Activated T-cell treated with anti-CD3 and anti-CD28 coated beads, Interleukin-2, amount 50 U/mL, for 72 hours (primary cell): ENCODE measurements around the gene ASIC1. TPM values are rescaled to one million over a fixed set of nuclear protein-coding genes. Genes with fewer than 3 reads are reported as not detected.

Experiments
- ATAC-seq, 2 donors: fragments of 150-1000 bp; cut with Tn5 transposase; replicated peaks in 1 of 2; 2 replicates each; pipeline ENCODE4 v1.10.0; 2021; ENCODE audit warnings: moderate library complexity in 2 of 2, mild to moderate bottlenecking in 1 of 2
- DNase-seq, 2 donors: peaks; one replicate each; pipeline ENCODE4 v3.0.0; 2021 to 2022; ENCODE audit warnings: mixed read lengths in 1 of 2
- H3K27ac Mint-ChIP-seq: one replicate; pipeline ENCODE4 v1.8.0; 2022; ENCODE audit warnings: mild to moderate bottlenecking, moderate library complexity, mixed read lengths
- H3K27me3 Mint-ChIP-seq: one replicate; pipeline ENCODE4 v1.8.0; 2022; ENCODE audit warnings: low read depth, mixed read lengths
- H3K36me3 Mint-ChIP-seq, 2 donors: one replicate each; pipeline ENCODE4 v1.8.0; 2022; ENCODE audit warnings: mixed read lengths in 2 of 2, mild to moderate bottlenecking in 1 of 2; ENCODE audit not compliant: insufficient read depth in 2 of 2
- H3K4me1 Mint-ChIP-seq: one replicate; pipeline ENCODE4 v1.8.0; 2022; ENCODE audit warnings: low read depth, mixed read lengths
- H3K4me3 Mint-ChIP-seq, 2 donors: one replicate each; pipeline ENCODE4 v1.8.0; 2022; ENCODE audit warnings: mild to moderate bottlenecking in 2 of 2, mixed read lengths in 2 of 2, moderate library complexity in 2 of 2
- H3K9me3 Mint-ChIP-seq, 2 donors: one replicate each; pipeline ENCODE4 v1.8.0; 2022; ENCODE audit warnings: mixed read lengths in 2 of 2
- total RNA-seq, 2 donors: library from RNA; stranded (reverse); gene quantifications; one replicate each; pipeline ENCODE4 v1.2.3, GENCODE V29; 2022

ASIC1 gene
- total RNA-seq, 2 donors from 2014 or later: 5.8 to 12.4 TPM

- H3K4me3 Mint-ChIP-seq: peak overlapping the region; percentile 65 to 72
- H3K27me3 Mint-ChIP-seq: peaks cover 16% of the 10 kb centered on the region
- H3K4me1 Mint-ChIP-seq: peaks cover 50% of the 10 kb centered on the region
- H3K36me3 Mint-ChIP-seq: peaks cover 2 to 3% of the 10 kb centered on the region in 2 donors
- peak in 1 of 2 donors; percentile 40 for DNase-seq
- no peak overlapping the region for H3K27ac Mint-ChIP-seq
- no peaks in the 10 kb centered on the region for H3K9me3 Mint-ChIP-seq
- ATAC-seq: peak; percentile 6 to 23
Measured at GRCh38 chr12:50058743-50059312, 1.4 kb downstream of the ASIC1 start.

GRCh38 chr12:50059440-50060119 lies 2.2 kb downstream of the ASIC1 start:
- Mint-ChIP-seq H3K27me3 (peaks cover 16% of the 10 kb centered on the region), H3K9me3 (no peaks in the 10 kb centered on the region), H3K27ac (peak overlapping the region; percentile 27), H3K36me3 (peaks cover 2 to 3% of the 10 kb centered on the region in 2 donors), H3K4me1 (peaks cover 50% of the 10 kb centered on the region), H3K4me3 (peak overlapping the region; percentile 72 to 73)
- DNase-seq (peak; percentile 69 to 90), ATAC-seq (peak; percentile 79 to 83)

- H3K36me3 Mint-ChIP-seq: peaks cover 2 to 3% of the 10 kb centered on the region in 2 donors
- H3K4me3 Mint-ChIP-seq: peak overlapping the region; percentile 72 to 73
- peaks cover 50% of the 10 kb centered on the region for H3K4me1 Mint-ChIP-seq
Measured at GRCh38 chr12:50060120-50060468, 2.7 kb downstream of the ASIC1 start.

GRCh38 chr12:50061171-50061570 lies 3.8 kb downstream of the ASIC1 start:
- H3K36me3 Mint-ChIP-seq: peaks cover 2 to 3% of the 10 kb centered on the region in 2 donors
- H3K27me3 Mint-ChIP-seq: peaks cover 10% of the 10 kb centered on the region
- DNase-seq (no peak), ATAC-seq (no peak)
- peaks cover 43% of the 10 kb centered on the region for H3K4me1 Mint-ChIP-seq
- no peaks in the 10 kb centered on the region for H3K9me3 Mint-ChIP-seq
- H3K27ac Mint-ChIP-seq: no peak overlapping the region
- H3K4me3 Mint-ChIP-seq: no peak overlapping the region

More at GRCh38 chr12:50060120-50060468, 2.7 kb downstream of the ASIC1 start:
- Mint-ChIP-seq H3K9me3 (no peaks in the 10 kb centered on the region), H3K27ac (no peak overlapping the region), H3K27me3 (peaks cover 16% of the 10 kb centered on the region)
- ATAC-seq: peak in 1 of 2 donors; percentile 2
- DNase-seq: no peak

GRCh38 chr12:50061946-50062686 lies 4.7 kb downstream of the ASIC1 start:
- Mint-ChIP-seq H3K4me1 (peaks cover 33% of the 10 kb centered on the region), H3K27me3 (peaks cover under 1% of the 10 kb centered on the region), H3K4me3 (no peak overlapping the region), H3K9me3 (no peaks in the 10 kb centered on the region), H3K27ac (no peak overlapping the region), H3K36me3 (peaks cover under 1 to 2% of the 10 kb centered on the region in 2 donors)
- DNase-seq (no peak), ATAC-seq (no peak)

GRCh38 chr12:50062728-50063460 lies 5.5 kb downstream of the ASIC1 start:
- Mint-ChIP-seq H3K4me1 (peaks cover 32% of the 10 kb centered on the region), H3K27me3 (no peaks in the 10 kb centered on the region), H3K27ac (no peak overlapping the region), H3K36me3 (peaks cover 0 to 2% of the 10 kb centered on the region in 2 donors), H3K9me3 (no peaks in the 10 kb centered on the region), H3K4me3 (no peak overlapping the region)
- DNase-seq (no peak), ATAC-seq (no peak)

GRCh38 chr12:50065726-50066310 lies 8.4 kb downstream of the ASIC1 start:
- H3K4me3 Mint-ChIP-seq: no peak overlapping the region
- no peaks in the 10 kb centered on the region for H3K9me3 Mint-ChIP-seq
- ATAC-seq: no peak
- peaks cover 0 to 2% of the 10 kb centered on the region in 2 donors for H3K36me3 Mint-ChIP-seq
- H3K4me1 Mint-ChIP-seq: peaks cover 15% of the 10 kb centered on the region
- no peak for DNase-seq
- H3K27me3 Mint-ChIP-seq: no peaks in the 10 kb centered on the region
- no peak overlapping the region for H3K27ac Mint-ChIP-seq

GRCh38 chr12:50066402-50066801 lies 9.0 kb downstream of the ASIC1 start:
- ATAC-seq (peak; percentile 40 to 47), DNase-seq (no peak)
- Mint-ChIP-seq H3K4me1 (peaks cover 10% of the 10 kb centered on the region), H3K27me3 (no peaks in the 10 kb centered on the region), H3K4me3 (no peak overlapping the region), H3K27ac (no peak overlapping the region), H3K9me3 (no peaks in the 10 kb centered on the region), H3K36me3 (no peaks in the 10 kb centered on the region)

- no peak overlapping the region for H3K4me3 Mint-ChIP-seq
- H3K4me1 Mint-ChIP-seq: peaks cover 10% of the 10 kb centered on the region
- no peak overlapping the region for H3K27ac Mint-ChIP-seq
- no peaks in the 10 kb centered on the region for H3K9me3 Mint-ChIP-seq
- H3K27me3 Mint-ChIP-seq: no peaks in the 10 kb centered on the region
- no peak for ATAC-seq
- DNase-seq: no peak
- H3K36me3 Mint-ChIP-seq: no peaks in the 10 kb centered on the region
Measured at GRCh38 chr12:50069069-50069468, 11.7 kb downstream of the ASIC1 start.

- H3K4me1 Mint-ChIP-seq: peaks cover 10% of the 10 kb centered on the region
- no peaks in the 10 kb centered on the region for H3K27me3 Mint-ChIP-seq
- ATAC-seq (no peak), DNase-seq (no peak)
- no peaks in the 10 kb centered on the region for H3K9me3 Mint-ChIP-seq
- no peak overlapping the region for H3K27ac Mint-ChIP-seq
- no peak overlapping the region for H3K4me3 Mint-ChIP-seq
- H3K36me3 Mint-ChIP-seq: no peaks in the 10 kb centered on the region
Measured at GRCh38 chr12:50069539-50069938, 12.1 kb downstream of the ASIC1 start.

- Mint-ChIP-seq H3K4me3 (no peak overlapping the region), H3K36me3 (no peaks in the 10 kb centered on the region), H3K27ac (no peak overlapping the region), H3K9me3 (no peaks in the 10 kb centered on the region), H3K4me1 (peaks cover 14% of the 10 kb centered on the region), H3K27me3 (no peaks in the 10 kb centered on the region)
- DNase-seq (peak; percentile 70), ATAC-seq (peak; percentile 37 to 46)
Measured at GRCh38 chr12:50070314-50071060, 13.1 kb downstream of the ASIC1 start.

- H3K9me3 Mint-ChIP-seq: no peaks in the 10 kb centered on the region
- no peak for DNase-seq
- peaks cover 14% of the 10 kb centered on the region for H3K4me1 Mint-ChIP-seq
- no peaks in the 10 kb centered on the region for H3K36me3 Mint-ChIP-seq
- no peak overlapping the region for H3K27ac Mint-ChIP-seq
- ATAC-seq: no peak
- no peaks in the 10 kb centered on the region for H3K27me3 Mint-ChIP-seq
- no peak overlapping the region for H3K4me3 Mint-ChIP-seq
Measured at GRCh38 chr12:50072198-50072907, 15.0 kb downstream of the ASIC1 start.
